GM12873 (cell line): ENCODE data around the gene PJA2.

Experiments used
- TF ChIP-seq, protein P1 (sequence below): IDR thresholded peaks from 2 replicates; pipeline ENCODE4 v1.5.1; 2012; ENCODE audit warnings: low read depth, mild to moderate bottlenecking, moderate library complexity, low read length, control low read depth; ENCODE audit not compliant: insufficient read depth; ENCODE audit errors: missing control alignments

The PJA2 gene, protein sequence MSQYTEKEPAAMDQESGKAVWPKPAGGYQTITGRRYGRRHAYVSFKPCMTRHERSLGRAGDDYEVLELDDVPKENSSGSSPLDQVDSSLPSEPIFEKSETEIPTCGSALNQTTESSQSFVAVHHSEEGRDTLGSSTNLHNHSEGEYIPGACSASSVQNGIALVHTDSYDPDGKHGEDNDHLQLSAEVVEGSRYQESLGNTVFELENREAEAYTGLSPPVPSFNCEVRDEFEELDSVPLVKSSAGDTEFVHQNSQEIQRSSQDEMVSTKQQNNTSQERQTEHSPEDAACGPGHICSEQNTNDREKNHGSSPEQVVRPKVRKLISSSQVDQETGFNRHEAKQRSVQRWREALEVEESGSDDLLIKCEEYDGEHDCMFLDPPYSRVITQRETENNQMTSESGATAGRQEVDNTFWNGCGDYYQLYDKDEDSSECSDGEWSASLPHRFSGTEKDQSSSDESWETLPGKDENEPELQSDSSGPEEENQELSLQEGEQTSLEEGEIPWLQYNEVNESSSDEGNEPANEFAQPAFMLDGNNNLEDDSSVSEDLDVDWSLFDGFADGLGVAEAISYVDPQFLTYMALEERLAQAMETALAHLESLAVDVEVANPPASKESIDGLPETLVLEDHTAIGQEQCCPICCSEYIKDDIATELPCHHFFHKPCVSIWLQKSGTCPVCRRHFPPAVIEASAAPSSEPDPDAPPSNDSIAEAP

DNA sequence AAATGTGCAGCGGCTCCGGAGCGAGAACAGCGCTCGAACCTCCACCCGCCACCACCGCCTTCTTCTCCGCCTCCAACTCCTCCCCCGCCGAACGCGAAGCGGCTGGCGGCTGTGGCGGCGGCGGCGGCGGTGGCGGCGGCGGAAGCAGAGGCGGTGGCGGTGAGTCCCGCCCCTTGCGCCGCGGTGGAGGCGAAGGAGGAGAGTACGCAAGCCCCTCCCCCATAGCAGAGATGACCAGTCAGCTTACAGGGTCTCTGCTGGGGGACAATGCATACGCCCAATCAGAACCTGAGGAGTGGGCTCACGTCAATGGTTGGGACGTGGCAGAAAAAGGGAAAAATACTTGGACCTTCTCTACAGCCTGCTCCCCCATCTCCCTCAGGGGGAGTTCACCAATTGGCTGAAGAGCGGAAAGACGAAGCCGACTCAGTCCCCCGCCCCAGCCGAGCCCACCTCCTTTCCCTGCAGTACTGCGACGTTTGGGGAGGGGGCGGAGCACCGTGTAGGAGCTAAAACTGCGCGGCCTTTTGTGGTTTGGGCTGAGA, at the start of gene PJA2:
PJA2 (minus strand) TSS at position 131 of the 545 bp plus-strand sequence. CDS start 26,541 bp downstream, outside the sequence.
- TF ChIP-seq, protein P1, sequence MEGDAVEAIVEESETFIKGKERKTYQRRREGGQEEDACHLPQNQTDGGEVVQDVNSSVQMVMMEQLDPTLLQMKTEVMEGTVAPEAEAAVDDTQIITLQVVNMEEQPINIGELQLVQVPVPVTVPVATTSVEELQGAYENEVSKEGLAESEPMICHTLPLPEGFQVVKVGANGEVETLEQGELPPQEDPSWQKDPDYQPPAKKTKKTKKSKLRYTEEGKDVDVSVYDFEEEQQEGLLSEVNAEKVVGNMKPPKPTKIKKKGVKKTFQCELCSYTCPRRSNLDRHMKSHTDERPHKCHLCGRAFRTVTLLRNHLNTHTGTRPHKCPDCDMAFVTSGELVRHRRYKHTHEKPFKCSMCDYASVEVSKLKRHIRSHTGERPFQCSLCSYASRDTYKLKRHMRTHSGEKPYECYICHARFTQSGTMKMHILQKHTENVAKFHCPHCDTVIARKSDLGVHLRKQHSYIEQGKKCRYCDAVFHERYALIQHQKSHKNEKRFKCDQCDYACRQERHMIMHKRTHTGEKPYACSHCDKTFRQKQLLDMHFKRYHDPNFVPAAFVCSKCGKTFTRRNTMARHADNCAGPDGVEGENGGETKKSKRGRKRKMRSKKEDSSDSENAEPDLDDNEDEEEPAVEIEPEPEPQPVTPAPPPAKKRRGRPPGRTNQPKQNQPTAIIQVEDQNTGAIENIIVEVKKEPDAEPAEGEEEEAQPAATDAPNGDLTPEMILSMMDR = peak; percentile 22

DNA sequence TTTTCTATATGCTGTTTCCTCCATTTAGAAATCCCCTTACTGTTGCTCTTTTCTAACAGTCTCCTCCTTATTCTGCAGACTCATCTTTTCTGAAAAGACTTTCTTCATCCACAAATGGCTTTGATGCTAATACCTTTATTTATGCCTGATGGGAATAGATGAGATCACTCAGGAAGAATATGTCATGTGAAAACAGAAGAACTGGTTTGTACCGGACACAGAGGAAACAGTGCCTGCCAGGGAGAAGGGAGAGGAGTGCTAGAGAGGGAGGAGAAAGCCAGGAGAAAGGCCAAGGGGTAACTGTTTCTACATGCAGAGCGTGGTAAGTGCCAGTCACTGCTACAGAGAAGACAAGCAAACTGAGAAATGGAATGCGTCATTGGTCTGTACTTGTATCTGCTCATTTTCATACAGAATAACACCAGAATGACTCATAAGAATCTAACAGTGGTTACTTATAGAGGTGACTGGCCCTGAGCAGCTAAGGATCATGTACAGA, 45.9 kb upstream of the PJA2 start:
- TF ChIP-seq, protein P1 = no peak

DNA sequence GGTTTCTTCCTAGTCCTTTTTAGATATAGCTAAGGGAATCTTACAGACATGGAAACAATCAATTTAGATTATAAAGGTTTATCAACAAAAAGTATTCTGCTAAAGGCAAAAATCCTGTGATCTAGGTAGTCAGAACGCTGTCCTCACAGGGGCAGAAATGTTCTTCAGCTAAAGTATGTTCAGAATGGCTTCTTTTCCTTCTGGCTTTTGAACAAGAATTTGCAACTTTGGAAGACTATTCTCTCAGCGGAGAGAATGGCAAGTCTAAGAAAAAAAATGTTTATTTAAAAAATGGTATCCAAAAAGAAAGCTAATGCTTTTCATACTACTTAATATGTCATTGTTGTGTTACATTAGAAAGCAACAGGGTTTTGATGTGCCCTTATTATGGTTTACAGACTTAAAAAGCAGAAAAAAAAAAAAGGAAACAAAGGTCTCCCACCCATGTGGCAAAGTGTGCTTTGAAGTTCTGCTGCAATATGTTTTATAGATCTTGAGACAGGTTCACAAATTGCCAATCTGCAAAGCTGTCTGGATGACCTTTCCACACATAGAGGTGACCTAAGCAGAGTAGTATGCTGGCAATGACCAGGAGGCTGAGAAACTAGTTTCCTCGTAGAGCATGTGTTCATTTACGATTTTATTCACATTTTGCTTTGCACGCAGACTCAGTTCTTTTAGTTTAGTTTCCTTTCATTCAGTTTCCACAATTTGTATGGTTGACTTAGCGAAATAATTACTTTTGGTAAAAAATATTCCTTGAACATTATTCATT, 45.1 kb upstream of the PJA2 start:
- TF ChIP-seq, protein P1 = no peak

DNA sequence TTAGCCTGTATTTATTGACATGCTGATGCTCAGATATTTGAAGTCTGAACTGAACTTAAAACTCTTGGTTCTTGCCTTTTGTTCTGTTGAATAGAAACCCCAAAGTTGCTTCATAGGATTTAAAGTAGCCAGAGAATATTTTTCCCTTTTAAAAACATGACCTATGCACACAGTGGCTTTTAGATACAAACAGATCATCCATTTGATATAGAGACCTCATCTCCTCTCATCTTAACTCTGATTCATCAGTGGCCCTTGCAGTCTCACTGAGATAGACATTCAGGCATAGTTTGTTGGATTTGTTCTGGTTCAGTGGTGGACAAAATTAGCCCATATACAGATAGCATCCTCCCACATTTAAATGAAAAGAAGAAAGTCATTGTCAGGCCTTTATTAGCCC, 43.5 kb upstream of the PJA2 start:
- TF ChIP-seq, protein P1 = no peak

DNA sequence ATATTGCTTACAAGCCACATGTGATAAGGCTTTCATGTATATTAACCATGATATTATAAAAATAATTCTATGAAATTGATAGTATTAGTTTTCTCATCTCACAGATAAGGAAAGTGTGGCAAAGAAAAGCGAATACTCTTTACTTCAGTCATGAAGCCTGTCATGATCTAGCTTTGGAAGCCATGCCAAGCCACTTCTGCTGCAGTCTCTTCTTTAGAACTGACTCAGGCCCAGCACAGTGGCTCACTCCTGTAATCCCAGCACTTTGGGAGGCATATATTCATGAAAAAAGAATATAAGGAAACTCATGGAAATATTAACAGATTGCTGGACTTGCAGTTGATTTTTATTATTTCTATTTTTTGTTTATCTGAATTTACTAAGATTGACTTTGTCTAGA, 42.9 kb upstream of the PJA2 start:
- TF ChIP-seq, protein P1 = no peak

DNA sequence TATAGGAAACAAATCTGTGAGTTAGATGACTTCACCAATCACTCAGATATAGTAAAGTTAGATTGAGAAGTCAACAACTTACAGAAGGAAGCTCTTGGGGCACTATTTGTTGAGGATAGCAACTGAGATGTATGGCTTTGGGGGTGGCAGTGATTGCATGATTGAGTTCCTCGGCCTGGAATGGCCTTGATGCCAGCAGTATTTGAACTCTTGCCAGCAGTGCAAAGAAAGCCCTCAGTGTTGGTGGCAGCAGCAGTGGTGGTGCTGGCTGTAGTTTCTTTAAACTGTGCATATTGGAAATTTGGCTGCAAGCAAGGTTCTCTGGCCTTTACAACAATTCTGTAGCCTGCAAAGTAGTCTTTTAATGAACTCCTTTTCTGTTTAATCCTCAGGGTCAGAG, 41.4 kb upstream of the PJA2 start:
- TF ChIP-seq, protein P1 = no peak
